GM15510 (cell line): ENCODE results near the gene MYOZ2.

Experiments used
- POLR2A ChIP-seq: IDR thresholded peaks from 3 replicates; pipeline ENCODE4 v1.6.1; 2011; ENCODE audit warnings: borderline replicate concordance; ENCODE audit not compliant: insufficient read length; ENCODE audit errors: extremely low read depth

The MYOZ2 gene

DNA sequence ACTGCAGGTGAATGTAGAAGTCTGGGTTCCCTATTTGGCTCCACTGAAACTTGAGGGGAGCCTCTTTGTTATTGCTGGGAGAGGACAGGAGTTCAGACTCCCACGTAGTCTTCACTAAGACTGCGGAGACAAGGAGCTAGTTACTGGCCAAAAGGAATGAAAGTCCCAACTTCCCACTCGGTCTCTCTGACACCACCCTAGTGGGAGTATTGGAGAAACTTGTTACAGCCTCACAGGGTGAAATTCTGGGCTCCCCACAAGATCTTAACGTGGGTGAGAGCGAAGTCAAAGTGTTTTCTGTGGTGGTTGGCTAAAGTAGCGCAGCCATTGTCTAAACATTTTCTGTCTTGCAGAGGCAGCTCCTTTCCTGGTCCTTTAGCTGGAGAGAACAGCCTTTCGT lies 13.5 kb downstream of the MYOZ2 start:
- no peak for TF ChIP-seq POLR2A

DNA sequence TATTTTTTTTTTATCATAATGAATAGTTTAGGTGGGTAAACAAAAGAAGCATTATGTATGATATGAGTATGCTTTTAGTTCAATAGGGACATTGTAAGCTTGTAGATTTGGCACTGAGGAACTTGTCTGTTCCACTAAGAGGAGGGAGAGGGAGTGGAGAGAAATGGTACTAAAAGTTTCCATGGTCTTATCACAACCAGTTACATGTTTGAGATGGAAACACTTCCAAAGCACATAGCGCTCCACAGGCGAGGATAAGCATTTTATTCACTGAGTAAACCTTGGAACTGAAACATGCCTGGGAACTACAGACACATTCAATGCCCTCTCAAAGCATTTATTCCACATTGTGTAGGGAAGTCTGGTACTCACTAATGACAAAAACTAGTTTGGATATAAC lies 15.5 kb downstream of the MYOZ2 start:
- no peak for TF ChIP-seq POLR2A

DNA sequence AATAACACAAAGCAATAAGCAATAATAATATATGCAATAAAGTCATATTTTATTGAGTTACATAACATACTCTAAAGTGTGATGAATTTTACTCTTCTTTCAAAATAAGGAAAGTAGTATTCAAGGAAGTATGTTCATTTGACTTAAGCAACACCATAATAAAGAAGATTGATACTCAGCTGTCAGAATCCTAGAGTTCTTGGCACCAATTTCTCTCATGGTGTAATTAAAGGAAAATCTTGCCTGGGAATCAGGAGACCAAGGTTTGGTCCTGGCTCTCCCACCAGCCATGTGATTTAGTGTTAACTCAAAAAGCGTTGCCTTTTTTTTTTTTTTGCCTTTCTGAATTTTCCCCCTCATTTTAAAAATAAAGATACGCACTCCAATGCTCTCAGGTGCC lies 17.1 kb downstream of the MYOZ2 start:
- no peak for TF ChIP-seq POLR2A

DNA sequence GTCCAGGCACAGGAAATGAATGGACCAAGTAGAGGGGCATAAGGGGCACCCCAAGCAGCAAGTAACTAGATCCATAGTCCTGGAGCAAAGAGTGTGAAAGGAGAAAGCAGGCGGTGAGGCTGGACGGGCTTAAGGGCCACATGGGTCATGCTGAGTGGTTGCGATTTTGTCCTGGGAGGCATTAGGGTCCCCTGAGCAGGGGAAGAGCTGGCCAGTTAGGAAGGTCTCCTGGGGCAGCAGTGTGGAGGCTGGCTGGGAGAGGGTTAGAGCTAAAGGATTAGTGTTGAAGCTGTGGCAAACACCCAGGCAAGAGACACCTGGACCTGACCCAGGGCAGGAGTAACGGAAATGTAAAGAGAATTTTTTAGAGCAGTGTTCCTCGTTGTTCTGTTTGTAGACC lies 26.5 kb downstream of the MYOZ2 start:
- TF ChIP-seq POLR2A, result no peak

DNA sequence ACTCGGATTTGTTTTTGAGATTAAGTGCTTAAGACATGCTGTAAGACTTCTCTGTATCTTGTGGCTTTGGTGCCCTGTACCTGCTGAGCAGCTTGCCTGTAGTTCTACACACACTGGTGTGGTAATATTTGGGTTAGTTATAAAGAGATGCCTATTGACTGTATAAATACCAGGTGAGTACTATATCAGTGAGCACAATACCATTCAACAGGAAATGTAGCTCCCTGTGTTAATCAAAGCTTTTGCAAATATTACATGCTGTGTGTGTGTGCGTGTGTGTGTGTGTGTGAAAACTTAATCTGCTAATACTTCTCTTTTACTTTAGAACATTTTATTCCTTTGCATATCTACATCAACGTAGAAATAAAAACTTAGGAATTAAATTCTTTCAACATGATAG lies 30.1 kb downstream of the MYOZ2 start:
- no peak for TF ChIP-seq POLR2A

DNA sequence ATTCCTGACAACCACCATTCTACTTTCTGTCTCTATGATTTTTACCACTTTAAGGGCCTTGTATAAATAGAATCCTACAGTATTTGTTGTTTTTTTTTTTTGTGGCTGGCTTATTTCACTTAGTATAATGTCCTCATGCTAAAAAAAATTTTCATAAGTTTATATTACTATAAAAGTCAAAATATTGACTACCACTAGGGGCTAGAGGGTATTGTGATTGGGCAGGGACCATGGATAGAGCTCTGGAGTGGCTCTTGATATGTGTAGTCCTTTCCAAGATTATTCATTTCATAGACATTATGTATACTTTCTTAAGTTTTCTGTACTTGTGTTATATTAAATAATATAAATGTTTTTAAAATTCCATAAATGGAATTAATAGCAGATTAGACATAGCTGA lies 34.6 kb downstream of the MYOZ2 start:
- no peak for TF ChIP-seq POLR2A

DNA sequence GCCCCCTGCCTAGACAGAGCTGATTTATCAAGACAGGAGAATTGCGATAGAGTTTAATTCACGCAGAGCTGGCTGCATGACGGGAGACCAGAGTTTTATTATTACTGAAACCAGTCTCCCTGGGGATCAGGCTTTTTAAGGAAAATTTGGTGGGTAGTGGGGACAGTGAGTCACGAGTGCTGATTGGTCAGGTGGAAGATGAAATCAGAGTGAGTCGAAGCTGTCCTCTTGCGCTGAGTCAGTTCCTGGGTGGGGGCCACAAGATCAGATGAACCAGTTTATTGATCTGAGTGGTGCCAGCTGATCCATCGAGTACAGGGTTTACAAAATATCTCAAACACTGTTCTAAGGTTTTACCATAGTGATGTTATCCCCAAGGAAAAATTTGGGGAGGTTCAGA lies 36.6 kb downstream of the MYOZ2 start:
- no peak for TF ChIP-seq POLR2A

DNA sequence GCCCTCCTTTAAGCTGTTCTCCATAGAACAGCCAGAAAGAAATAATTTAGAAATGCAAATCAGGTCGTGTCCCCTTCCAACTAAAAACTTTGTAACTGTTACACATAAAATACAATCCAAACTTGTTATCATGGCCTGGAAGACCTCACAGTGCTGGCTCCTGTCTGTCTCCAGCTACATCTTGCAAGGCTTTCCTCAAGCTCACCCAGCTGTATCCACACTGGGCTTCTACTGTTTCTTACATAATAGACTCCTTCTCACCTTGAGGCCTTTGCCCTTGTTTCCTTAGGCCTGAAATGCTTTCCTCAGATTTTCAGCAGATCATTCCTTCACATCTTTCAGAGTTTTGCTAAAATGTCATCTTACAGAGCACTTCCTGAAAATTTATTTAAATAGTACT lies 43.4 kb downstream of the MYOZ2 start:
- no peak for TF ChIP-seq POLR2A

DNA sequence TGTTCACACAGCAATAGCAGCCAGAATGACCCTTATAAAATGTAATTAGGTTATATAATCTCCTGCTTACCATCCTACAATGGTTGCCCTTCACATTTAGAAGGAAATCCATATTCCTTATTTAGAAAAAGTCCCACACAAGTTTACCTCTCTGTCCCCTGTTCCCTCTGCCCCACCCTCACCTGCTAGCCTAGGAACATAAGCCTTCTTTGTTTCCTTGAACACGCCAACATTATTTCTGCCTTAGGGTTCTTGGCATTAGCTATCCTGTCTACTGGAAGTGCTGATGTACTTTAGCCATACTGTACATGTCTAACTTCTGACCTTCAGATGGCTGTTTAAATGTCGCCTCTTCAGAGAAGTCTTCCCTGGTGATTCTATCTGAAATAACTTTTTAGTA lies 48.5 kb downstream of the MYOZ2 start:
- TF ChIP-seq POLR2A, result no peak

DNA sequence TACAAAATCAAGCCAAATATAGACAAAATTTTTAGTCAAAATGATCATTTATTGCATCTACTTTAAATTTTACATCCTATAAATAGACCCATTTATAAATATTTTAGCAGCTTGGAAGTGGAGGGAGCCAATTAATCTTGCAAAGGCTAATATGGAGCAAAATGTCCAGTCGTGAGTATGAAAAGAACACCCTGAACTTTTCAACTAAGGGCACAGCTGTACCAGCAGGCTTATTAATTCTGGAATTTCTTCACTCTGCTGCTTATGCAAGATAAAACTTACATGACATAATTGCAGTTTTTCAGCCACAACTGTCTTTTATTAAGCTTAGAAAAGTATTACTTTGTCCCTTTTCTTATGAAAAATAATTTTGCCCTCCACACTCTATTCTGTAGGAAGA lies 54.0 kb downstream of the MYOZ2 start:
- no peak for TF ChIP-seq POLR2A

DNA sequence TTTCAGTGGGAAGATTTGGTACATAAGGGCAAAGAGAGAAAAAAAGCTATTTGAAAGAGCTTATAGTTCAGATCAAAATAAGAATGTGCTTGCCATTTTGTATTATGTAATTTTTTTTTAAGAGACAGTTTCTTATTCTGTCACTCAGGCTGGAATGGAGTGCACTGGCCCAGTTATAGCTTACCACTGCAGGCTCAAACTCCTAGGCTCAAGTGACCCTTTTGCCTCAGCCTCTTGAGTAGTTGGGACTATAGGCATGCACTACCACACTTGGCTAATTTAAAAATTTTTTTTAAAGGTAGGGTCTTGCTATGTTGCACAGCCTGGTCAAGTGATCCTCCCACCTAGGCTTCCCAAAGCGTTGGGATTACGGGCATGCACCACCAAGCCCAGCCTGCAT lies 54.7 kb downstream of the MYOZ2 start:
- TF ChIP-seq POLR2A, result no peak

DNA sequence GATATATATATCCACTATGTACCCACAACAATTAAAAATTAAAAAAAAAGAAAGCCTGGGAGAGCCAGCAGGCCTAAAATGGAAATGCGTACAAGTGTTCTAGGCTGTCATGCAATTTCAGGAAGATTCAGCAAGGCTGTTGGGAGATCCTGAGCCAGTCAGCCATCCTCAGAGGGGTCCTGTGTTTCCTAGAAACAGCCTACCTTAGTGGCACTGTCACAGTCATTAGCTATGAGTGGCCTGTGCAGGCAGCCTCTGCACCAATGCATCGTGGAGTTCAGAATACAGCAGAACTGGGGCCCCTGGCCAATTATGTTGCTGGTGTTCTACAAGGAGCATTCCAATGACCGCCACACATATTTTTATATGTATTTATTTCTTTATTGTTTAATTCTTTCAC lies 55.9 kb downstream of the MYOZ2 start:
- TF ChIP-seq POLR2A, result no peak

DNA sequence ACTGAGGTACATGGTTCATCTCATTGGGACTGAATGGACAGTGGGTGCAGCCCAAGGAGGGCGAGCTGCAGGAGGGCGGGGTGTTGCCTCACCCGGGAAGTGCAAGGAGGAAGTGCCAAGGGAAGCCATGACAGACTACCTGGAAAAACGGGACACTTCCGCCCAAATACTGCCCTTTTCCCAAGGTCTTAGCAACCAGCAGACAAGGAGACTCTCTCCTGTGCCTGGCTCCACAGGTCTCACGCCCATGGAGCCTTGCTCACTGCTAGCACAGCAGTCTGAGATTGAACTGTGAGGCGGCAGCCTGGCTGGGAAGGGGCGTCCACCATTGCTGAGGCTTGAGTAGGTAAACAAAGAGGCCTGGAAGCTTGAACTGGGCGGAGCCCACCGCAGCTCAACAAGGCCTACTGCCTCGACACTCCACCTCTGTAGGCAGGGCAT lies 62.2 kb downstream of the MYOZ2 start:
- TF ChIP-seq POLR2A, result no peak

DNA sequence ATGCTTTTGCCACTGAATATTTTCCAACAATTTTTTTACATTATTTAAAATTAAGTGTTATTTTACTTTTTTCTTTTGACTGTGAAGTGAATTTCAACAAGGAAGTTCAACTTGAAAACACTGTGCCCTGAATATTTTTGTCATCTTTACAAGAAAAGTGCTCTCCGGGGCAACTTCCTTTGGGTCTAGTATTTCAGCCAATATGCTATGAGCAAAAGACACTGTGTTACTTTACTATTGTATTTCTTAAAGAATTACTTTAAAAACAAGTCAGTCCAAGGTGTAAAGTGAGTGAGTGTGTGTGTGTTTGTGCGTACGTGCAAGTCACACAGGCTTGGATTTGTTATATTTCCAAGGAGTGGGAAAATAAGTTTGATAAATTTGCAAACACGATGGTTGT lies 69.3 kb downstream of the MYOZ2 start:
- TF ChIP-seq POLR2A, result no peak

DNA sequence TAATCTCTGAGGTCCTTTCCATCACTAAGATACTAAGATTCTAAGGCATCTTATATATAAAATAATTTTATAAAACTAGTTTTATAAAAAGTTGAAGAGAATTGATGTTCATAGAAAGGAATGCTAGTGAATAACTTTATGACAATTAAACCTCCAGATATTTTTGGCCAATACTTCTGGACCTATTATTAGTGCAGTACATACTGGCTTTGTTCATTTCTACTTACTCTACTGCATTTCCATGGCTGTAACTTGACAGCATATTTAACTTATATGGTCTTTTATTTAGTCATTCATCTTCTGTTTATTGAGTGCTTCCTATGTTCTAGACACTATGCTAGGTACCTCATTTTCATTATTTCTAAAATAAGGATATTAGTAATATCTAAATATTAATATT lies 70.1 kb downstream of the MYOZ2 start:
- TF ChIP-seq POLR2A, result no peak

DNA sequence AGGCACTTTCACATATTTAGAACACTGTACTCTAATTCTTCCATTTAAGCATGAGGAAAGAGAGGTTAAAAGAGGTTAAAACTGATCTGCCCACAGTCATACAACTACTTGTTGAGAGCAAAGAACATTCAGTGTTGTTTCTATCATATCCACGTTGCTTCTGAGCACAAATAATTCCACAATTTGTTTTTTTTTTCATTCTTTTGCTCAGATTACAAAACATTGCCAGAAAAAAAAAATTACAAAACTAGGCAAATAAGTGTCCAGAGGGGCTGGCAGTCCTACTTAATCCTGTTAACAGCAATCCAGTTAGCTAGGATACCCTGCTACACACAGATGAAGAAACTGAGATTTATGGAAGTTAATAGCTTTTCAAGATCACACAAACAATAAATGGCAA lies 70.5 kb downstream of the MYOZ2 start:
- TF ChIP-seq POLR2A, result no peak

DNA sequence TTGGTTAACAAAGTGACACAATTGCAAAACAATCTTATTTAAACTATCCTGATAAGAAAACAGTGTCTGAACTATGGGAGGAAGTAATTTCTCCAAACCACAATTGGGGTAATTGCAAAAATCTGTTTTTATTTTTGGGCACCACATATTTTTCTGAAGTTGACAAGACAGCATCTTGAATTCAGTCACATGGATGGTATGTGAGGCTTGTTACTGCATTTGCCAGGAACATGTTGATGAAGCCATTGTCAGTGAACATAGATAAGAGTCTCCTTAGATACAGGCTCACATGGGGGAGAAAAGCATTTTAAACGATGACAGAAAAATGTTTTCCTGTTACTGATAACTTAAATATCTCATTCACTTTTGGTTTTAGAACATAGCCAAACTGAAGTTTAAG lies 71.4 kb downstream of the MYOZ2 start:
- no peak for TF ChIP-seq POLR2A
